ENCODE measurements around the gene SYT15. TPM values are rescaled to one million over a fixed set of nuclear protein-coding genes. Genes with fewer than 3 reads are reported as not detected.
"Not testable (repeated sequence)": the region's sequence is repeated elsewhere in the genome, so short reads cannot be mapped to it uniquely, and the experiment has no call there.

SYT15 gene
- total and polyA plus RNA-seq, 2 of the 4 experiments (the other 2 are of a cell fraction), result 0.54 to 0.68 TPM

DNA sequence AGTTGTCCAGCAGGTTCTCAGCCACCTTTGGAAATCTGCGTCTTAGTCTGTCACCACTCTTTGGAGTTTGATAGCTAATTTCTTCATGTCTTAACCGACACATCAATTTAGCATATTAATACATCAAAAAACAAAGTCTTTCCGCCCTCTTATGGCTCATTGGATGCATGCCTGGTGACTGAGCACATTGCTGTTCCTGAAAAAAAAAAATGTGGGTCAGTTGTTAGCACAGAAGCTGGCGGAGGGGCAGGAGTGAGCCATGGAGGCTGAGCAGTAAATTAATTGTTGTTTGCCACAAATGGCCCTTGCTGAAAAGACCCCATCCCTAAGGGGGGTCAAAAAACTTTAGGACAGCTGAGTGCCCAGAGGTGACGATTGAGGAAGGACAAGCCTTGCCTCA is 5.6 kb upstream of the SYT15 start:
- H2BK15ac ChIP-seq (ENCODE audit: low read depth, low read length); H2AFZ ChIP-seq (replicated peaks; ENCODE audit: low read length, poor library complexity); H4K91ac ChIP-seq (ENCODE audit: insufficient read depth, low read depth, low read length); H2AK5ac ChIP-seq (ENCODE audit: low read depth, low read length); H3K56ac ChIP-seq (ENCODE audit: extremely low read depth, insufficient read depth, low read length); CTCF ChIA-PET; H2AK9ac ChIP-seq (replicated peaks; ENCODE audit: low read depth, low read length, poor library complexity); H2BK120ac ChIP-seq (ENCODE audit: low read depth, low read length); H3K9me1 ChIP-seq (ENCODE audit: insufficient read depth, low read length); H4K20me1 ChIP-seq (ENCODE audit: insufficient read depth, low read length); H3K23ac ChIP-seq (ENCODE audit: low read depth, low read length); H3K9me3 ChIP-seq (ENCODE audit: control insufficient read depth, insufficient read depth, low read length); H2BK5ac ChIP-seq (ENCODE audit: low read depth, low read length, poor library complexity, severe bottlenecking); H3K9ac ChIP-seq (ENCODE audit: low read depth, low read length); H3K27me3 ChIP-seq (ENCODE audit: control insufficient read depth, insufficient read depth, low read length); H4K5ac ChIP-seq (ENCODE audit: low read depth, low read length); H3K79me1 ChIP-seq (ENCODE audit: low read depth in 1 of 2, low read length in 2 of 2); POLR2A ChIA-PET (ENCODE audit: unreplicated experiment); H4K8ac ChIP-seq (ENCODE audit: low read depth in 2 of 2, low read length in 2 of 2); H3K18ac ChIP-seq (ENCODE audit: low read depth, low read length); H3K4me3 ChIP-seq (ENCODE audit: insufficient read depth, low read depth, low read length); dilution Hi-C loops (cut with HindIII; ENCODE audit: low sequenced_read_pairs, unreplicated experiment); BruUV-seq (replicated peaks); H3K4me1 ChIP-seq (ENCODE audit: control insufficient read depth, insufficient read depth, low read length); H3K27ac ChIP-seq (ENCODE audit: insufficient read depth, low read length); H3K36me3 ChIP-seq (ENCODE audit: control insufficient read depth, insufficient read depth, low read length); H3K14ac ChIP-seq (replicated peaks; ENCODE audit: low read depth, low read length); H2BK20ac ChIP-seq (ENCODE audit: low read depth, low read length); H3K4me2 ChIP-seq (ENCODE audit: low read depth, low read length); DNase-seq; intact Hi-C loops (cut with micrococcal nuclease); in situ Hi-C loops (cut with MboI; ENCODE audit: low sequenced_read_pairs); H3K4ac ChIP-seq (ENCODE audit: low read depth, low read length): not testable (repeated sequence)
- WGBS, 2 experiments (ENCODE audit: extremely low coverage in 2 of 2, insufficient read length in 1 of 2), result no CpG with 5 or more reads among the region's 5 CpGs
- ATAC-seq (ENCODE audit: low read depth), result peak; percentile 65

DNA sequence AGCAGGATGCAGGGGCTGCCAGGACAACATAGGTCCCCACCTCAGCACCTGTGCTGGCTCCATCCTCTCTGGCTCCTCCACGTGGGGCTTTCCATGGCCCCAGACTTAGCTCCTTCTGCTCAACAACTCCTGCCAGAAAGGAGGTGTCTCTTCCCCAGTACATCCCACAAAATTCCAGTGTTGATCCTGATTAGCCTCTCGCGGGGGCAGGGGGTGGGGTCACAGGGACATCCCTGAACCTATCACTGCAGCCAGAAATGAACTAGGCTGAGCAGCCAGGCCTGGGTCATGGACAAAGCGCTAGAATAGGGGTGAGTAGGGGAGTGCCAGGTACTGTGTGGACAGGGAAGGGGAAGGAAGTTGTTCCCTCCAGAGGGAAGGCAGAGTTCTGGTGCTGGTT is 5.0 kb upstream of the SYT15 start:
- intact Hi-C loops (cut with micrococcal nuclease); POLR2A ChIA-PET (ENCODE audit: unreplicated experiment); dilution Hi-C loops (cut with HindIII; ENCODE audit: low sequenced_read_pairs, unreplicated experiment); BruUV-seq (replicated peaks); H2BK5ac ChIP-seq (ENCODE audit: low read depth, low read length, poor library complexity, severe bottlenecking); H2AFZ ChIP-seq (replicated peaks; ENCODE audit: low read length, poor library complexity); H4K5ac ChIP-seq (ENCODE audit: low read depth, low read length); H4K91ac ChIP-seq (ENCODE audit: insufficient read depth, low read depth, low read length); H3K27me3 ChIP-seq (ENCODE audit: control insufficient read depth, insufficient read depth, low read length); H4K8ac ChIP-seq (ENCODE audit: low read depth in 2 of 2, low read length in 2 of 2); H3K14ac ChIP-seq (replicated peaks; ENCODE audit: low read depth, low read length); H3K9me3 ChIP-seq (ENCODE audit: control insufficient read depth, insufficient read depth, low read length); H2AK9ac ChIP-seq (replicated peaks; ENCODE audit: low read depth, low read length, poor library complexity); H3K9me1 ChIP-seq (ENCODE audit: insufficient read depth, low read length); H3K56ac ChIP-seq (ENCODE audit: extremely low read depth, insufficient read depth, low read length); H2BK15ac ChIP-seq (ENCODE audit: low read depth, low read length); H3K79me1 ChIP-seq (ENCODE audit: low read depth in 1 of 2, low read length in 2 of 2); H2AK5ac ChIP-seq (ENCODE audit: low read depth, low read length); H3K18ac ChIP-seq (ENCODE audit: low read depth, low read length); CTCF ChIA-PET; H3K4ac ChIP-seq (ENCODE audit: low read depth, low read length); H2BK120ac ChIP-seq (ENCODE audit: low read depth, low read length); DNase-seq; ATAC-seq (ENCODE audit: low read depth); H3K9ac ChIP-seq (ENCODE audit: low read depth, low read length); H3K4me3 ChIP-seq (ENCODE audit: insufficient read depth, low read depth, low read length); H3K27ac ChIP-seq (ENCODE audit: insufficient read depth, low read length); H2BK20ac ChIP-seq (ENCODE audit: low read depth, low read length); H3K4me1 ChIP-seq (ENCODE audit: control insufficient read depth, insufficient read depth, low read length); H4K20me1 ChIP-seq (ENCODE audit: insufficient read depth, low read length); H3K23ac ChIP-seq (ENCODE audit: low read depth, low read length); H3K4me2 ChIP-seq (ENCODE audit: low read depth, low read length); H3K36me3 ChIP-seq (ENCODE audit: control insufficient read depth, insufficient read depth, low read length); in situ Hi-C loops (cut with MboI; ENCODE audit: low sequenced_read_pairs): not testable (repeated sequence)
- no CpG with 5 or more reads among the region's 4 CpGs for whole genome bisulfite sequencing, 2 experiments (ENCODE audit: extremely low coverage in 2 of 2, insufficient read length in 1 of 2)

Data from IMR-90 (cell line).